Dermis microvascular lymphatic vessel endothelial cell (primary cell): ENCODE results near the gene RIMBP3C. TPM values are rescaled to one million over a fixed set of nuclear protein-coding genes. Genes with fewer than 3 reads are reported as not detected.
"Not testable (repeated sequence)": the region's sequence is repeated elsewhere in the genome, so short reads cannot be mapped to it uniquely, and the experiment has no call there.

Experiments used
- DNase-seq, 2 donors: peaks; one replicate each; pipeline versions ENCODE4 v3.0.0 to v3.0.0-alpha.2; 2010; ENCODE audit warnings: low read depth in 2 of 2
- total RNA-seq: library from RNA; depleted of rRNA; stranded (reverse); fragments of >200 nt; gene quantifications from 2 replicates; pipeline ENCODE4 v1.2.1, GENCODE V29; 2014

Gene RIMBP3C
- total RNA-seq, 1 donor from 2014 or later, result under 0.01 TPM

DNA sequence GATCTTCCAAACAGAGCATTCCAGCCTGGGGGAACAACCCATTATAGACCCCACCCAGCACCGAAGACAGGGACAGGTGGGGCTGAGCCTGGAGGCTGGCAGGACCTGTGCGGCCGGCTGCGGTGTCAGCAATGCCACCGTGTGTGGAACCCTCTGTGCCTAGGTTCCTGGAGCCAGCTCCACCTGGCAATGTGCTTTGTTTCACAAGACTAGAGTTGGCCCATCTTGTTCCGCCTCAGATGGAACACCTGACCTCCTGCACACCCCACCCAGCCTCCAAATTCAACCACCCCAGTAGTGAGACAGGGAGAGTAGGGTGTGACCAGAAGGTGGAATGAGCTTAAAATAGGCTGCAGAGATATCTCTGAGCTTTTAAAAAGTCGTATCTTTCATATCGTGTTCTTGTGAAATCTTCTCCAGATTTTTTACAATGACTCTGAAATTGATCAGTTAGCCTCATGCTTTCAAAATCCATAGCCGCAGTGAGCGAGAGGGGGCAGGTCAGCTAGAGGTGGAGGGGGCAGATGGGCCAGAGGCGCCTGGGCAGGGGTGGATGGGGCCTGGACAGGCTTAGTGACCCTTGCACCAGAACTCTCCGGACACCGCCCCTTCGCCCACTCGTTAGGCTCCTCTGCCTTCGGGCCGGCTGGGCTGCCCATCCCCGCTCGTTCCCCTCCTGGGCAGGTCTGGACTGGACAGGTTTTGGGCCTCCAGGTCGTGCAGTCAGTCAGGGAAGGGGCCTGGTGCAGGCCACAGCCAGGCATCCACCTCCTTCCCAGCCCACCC is 18.2 kb downstream of the RIMBP3C start:
- DNase-seq, result not testable (repeated sequence)

- DNase-seq, result not testable (repeated sequence)
Observed at GRCh38 chr22:21531525-21531924, 19.7 kb downstream of the RIMBP3C start.

DNA sequence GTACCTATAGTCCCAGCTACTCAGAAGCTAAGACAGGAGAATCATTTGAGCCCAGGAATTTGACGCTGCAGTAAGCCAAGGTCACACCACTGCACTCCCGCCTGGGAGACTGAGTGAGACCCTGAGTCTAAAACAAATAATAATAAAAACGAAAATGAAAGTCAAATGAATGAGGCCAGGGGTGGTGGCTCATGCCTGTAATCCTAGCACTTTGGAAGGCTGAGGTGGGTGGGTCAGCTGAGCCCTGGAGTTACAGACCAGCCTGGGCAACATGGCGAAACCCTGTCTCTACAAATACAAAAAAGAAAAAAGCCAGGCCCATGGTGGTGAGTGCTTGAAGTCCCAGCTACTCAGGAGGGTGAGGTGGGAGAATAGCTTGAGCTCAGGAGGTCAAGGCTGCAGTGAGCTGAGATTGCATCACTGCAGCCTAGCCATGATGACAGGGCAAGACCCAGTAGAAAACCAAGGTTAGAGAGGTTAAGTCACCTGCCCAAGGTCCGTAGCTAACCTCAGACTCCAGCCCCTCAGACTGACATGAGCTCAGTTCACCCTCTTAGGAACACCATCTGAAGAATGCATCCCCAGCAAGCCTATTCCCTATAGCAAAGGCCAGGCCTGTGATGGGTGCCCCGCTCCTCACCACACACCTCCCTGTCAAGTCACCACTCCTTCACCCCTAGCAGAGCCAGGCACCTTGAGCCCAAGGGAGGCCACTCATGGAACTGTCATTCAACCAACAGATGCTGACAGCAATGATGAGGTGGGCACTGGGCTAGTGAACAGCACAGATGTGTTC is 24.4 kb downstream of the RIMBP3C start:
- DNase-seq, result not testable (repeated sequence)

DNA sequence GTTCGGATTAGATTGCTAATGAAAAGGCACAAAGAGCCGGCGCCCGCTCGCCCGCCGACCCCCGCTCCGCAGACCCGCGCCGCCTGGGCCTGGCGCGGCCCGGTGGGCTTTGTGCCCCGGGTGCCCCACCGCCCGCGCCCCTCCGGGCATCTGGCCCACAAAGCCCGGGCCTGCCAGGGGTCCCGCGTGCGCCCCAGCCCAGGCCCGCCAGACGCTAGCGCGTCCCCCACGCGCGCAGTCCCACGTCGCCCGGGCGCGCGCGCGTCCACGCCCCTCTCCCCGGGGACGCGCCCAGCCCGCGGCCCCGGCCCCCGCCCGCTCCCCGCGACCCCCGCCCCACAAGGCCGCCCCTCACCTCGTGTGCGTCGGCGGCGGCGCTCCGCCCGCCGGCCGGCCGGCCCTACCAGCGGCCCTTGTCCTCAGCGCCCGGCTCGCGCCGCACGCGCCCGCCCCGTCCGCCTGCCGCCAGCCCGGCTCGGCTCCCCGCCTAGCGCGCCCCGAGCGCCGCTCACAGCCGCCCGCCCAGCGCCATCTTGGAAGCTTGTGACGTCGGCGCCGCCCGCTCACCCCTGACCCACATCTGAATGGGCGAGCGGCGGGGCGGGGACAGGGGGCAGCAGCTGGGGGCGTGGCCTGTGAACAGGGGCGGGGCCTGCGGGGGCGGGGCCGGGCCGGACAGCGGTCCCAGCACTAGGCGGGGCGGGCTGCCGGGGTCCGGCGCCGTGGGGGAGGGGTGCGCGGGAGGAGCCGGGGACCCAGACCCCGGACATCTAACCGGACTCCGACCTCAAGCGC is 34.1 kb downstream of the RIMBP3C start:
- DNase-seq, result not testable (repeated sequence)

DNA sequence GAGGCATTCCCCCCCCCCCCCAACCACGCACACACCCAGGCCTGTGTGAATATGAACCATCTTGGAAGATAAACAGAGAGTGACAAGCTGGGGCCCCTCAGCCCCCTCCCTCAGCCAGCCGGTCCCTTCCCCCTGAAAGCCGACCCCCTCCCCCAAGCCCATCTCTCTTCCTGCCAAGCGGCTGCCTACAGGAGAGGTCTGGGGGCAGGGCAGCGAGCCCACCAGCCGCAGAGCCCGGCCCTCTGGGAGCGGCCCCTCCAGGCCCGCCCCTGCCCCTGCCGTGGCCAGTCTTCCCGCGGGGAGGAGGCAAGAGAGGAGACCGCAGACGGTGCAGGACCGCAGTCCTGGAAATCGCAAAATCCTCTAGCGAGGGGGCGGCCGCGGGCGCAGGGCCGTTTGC is 34.7 kb downstream of the RIMBP3C start:
- DNase-seq, result not testable (repeated sequence)

- DNase-seq, result not testable (repeated sequence)
Observed at GRCh38 chr22:21515234-21515633, 36.0 kb downstream of the RIMBP3C start.

DNA sequence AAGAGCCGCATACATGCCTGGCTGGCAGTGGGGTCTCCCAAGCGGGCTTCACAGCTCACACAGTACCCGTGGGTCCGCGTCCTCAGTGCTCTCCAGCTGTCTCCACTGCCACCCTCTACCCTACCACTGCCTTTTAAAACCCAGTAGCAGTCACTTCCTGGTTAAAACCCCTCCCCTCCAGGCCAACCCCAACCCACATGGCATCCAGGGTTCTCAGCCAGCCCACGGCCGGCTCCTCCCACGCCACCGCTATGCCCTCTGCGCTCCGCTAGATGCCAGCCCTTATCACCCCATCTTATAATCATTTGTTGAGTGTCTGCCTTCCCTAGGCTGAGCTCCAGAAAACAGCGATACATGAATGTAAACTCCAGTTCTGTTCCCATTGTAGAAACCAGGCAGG is 37.1 kb downstream of the RIMBP3C start:
- DNase-seq, result not testable (repeated sequence)

- DNase-seq, result not testable (repeated sequence)
Observed at GRCh38 chr22:21512022-21512421, 39.2 kb downstream of the RIMBP3C start.

DNA sequence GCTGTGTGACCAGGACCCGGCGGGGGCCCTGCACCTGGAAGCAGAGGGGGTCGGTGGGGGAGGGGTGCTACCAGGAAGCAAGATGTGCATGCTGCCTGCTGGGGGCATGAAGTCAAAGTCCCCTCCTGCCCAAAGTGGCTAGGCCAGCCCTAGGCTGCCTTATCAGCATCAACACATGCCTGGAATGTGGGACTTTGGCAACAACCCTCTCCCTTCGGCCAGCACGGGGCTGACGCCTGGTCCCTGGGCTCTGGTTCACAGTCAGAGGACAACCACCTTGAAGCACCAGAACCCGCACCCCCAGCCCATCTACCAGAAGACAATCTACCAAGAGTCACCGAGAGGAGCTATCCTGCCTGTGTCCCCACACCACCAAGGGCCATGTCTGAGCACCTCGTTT is 40.9 kb downstream of the RIMBP3C start:
- not testable (repeated sequence) for DNase-seq

DNA sequence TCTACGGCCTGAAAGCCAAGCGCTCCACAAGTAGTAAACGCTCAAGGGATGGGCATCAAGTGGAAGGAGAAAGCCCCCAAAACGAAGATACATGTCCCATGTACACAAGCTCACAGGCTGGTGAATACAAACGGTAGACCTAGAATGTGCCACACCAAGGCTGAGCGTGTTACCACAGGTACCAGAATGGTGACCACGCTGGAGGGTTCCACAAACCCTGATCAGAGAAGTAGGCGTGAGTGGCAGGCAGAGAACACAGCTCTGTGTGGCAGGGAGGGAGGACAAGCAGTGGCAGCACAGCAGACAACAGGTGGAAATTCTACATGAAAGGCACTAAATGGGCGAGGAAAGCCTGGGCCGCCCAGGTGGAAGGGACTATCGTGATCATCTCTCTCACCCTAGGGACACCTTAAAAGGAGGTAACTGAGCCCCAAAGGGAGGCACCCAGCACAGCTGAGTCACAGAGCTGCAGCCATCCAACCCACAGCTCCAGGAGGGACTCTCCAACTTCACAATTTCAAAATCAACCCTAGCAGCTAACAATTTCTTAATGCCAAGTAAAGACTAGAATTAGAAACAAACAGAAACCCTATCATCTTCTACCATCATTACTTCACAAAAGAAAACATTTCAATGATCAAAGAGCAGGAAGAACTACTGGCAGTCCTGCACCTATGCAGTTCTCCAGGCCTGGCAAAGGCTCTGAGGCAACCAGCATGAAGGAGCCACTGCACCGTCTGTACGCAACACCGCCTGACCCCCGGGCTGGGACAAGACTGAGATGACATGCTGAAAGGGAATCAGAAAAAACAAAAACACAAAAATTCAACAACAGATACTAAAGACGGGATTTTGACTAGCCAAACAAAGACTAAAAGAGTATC is 51.4 kb downstream of the RIMBP3C start:
- not testable (repeated sequence) for DNase-seq

GRCh38 chr22:21498489-21498888 is 52.8 kb downstream of the RIMBP3C start:
- not testable (repeated sequence) for DNase-seq

DNA sequence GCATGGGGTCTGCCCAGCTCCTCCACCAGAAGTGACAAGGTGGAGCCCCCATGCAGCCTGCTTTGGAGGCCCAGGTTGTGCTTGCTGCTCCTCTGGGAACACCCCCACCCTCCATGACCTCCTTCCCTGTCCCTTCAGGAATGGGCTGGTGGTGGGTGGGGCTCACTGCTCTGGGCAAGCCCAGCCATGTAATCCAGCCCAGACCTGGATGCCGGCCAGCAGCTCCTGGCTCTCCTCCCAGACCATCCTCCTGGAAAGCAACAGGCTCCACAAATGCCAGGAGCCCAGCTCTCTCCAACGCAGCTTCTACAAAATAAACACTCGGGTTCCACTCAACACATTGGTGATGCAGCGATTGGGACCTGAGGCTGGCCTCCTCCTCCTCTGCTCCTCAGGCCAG is 53.3 kb downstream of the RIMBP3C start:
- DNase-seq, result not testable (repeated sequence)

Other genes with a start within 250 kb of the RIMBP3C start
- gene RIMBP3B, start 167.7 kb downstream of the RIMBP3C start, total RNA-seq, result under 0.01 TPM in 1 of 2 replicates, not detected in the other
- gene HIC2, start 134.1 kb downstream of the RIMBP3C start, total RNA-seq, result 1.8 and 2.5 TPM in 2 replicates
- gene TMEM191C, start 84.1 kb downstream of the RIMBP3C start, total RNA-seq, result 0.13 and 0.39 TPM in 2 replicates
- gene UBE2L3, start 16.3 kb upstream of the RIMBP3C start, total RNA-seq, result 22.3 and 22.5 TPM in 2 replicates
- 12.3 and 13.5 TPM in 2 replicates for gene YDJC, start 78.6 kb upstream of the RIMBP3C start, total RNA-seq
- under 0.01 and 0.13 TPM in 2 replicates for gene CCDC116, start 81.3 kb upstream of the RIMBP3C start, total RNA-seq
- 39.4 and 45.4 TPM in 2 replicates for gene SDF2L1, start 90.8 kb upstream of the RIMBP3C start, total RNA-seq
- 12.1 and 19.7 TPM in 2 replicates for gene PPIL2, start 114.6 kb upstream of the RIMBP3C start, total RNA-seq
- 2.4 and 5.2 TPM in 2 replicates for gene YPEL1, start 184.3 kb upstream of the RIMBP3C start, total RNA-seq